A549 (cell line): ENCODE results near the gene STK33.

ENCODE experiments used
- ESRRA ChIP-seq: fragments of 150-350 bp; IDR thresholded peaks from 2 replicates; pipeline ENCODE4 v1.6.1; 2014; ENCODE audit warnings: mild to moderate bottlenecking, low read length, borderline replicate concordance
- HDAC2 ChIP-seq: fragments of 200-600 bp; sonication (generic); IDR thresholded peaks from 2 replicates; pipeline ENCODE4 v1.6.1; 2016
- HOXB13 ChIP-seq: fragments of 250-450 bp; sonication (Bioruptor Pico); IDR thresholded peaks from 2 replicates; pipeline ENCODE4 v1.5.0; 2020; ENCODE audit warnings: low read depth, mild to moderate bottlenecking, moderate library complexity
- PHF8 ChIP-seq: fragments of 200-600 bp; sonication (generic); IDR thresholded peaks from 2 replicates; pipeline ENCODE4 v1.6.1; 2016; ENCODE audit warnings: low read depth, mild to moderate bottlenecking, antibody characterized with exemption, moderate library complexity, borderline replicate concordance
- POLR2A ChIP-seq: IDR thresholded peaks from 2 replicates; pipeline ENCODE4 v1.6.1; 2012; ENCODE audit warnings: mild to moderate bottlenecking, low read length
- RAD21 ChIP-seq, 2 experiments: fragments of >200 bp in 1 of 2; sonication (Bioruptor Twin) in 1 of 2; formaldehyde crosslinking in 1 of 2; IDR thresholded peaks in 1 of 2; conservative IDR thresholded peaks in 1 of 2; 2 replicates in 1 of 2; 3 replicates in 1 of 2; pipeline ENCODE4 v1.6.1; 2012 to 2018; ENCODE audit warnings: inconsistent platforms in 1 of 2
- SMC3 ChIP-seq: fragments of >200 bp; sonication (Bioruptor Twin); formaldehyde crosslinking; IDR thresholded peaks from 3 replicates; pipeline ENCODE4 v1.6.1; 2018; ENCODE audit warnings: inconsistent platforms
- TF ChIP-seq, protein P1 (sequence below): fragments of 450-650 bp; IDR thresholded peaks from 2 replicates; pipeline ENCODE4 v1.6.1; 2014; ENCODE audit warnings: antibody characterized with exemption
- TF ChIP-seq, protein P2 (sequence below): fragments of >200 bp; sonication (Bioruptor Twin); formaldehyde crosslinking; IDR thresholded peaks from 3 replicates; pipeline ENCODE4 v1.5.1; 2016

DNA sequence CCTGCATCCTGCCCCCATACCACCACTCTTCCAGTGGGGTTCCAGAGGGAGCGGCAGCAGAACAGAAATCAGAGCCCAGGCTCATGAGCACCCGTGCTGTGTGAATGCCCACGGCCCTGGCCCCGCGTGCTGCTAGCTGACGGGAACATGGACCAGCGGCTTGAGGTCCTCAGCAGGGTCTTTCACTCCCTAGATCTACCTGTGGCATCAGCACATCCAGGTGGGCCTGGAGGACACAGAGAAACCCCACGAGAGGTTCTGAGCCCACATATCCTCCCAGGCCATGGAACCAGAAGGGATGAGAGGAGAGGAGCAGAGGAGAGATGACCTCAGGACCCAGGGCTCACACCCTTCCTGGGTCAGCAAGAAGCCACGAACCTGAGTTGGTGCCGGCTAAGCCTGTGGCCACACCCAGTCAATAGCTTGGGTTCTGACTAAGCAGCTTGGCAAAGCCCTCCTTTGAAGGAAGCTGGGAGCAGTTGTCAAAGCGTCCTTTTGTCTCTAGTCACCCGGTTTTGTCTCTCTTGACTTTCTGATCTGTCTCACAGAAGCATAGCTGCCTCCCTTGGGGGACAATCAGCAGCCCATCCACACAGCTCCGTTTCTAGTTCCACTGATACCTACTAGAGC, 241.0 kb downstream of the STK33 start:
- TF ChIP-seq RAD21 (conservative IDR thresholded peaks at IDR 0.05 in 1 of 2, IDR thresholded peaks at IDR 0.05 in 1 of 2) (no peak), ESRRA (no peak), HDAC2 (no peak), POLR2A (no peak), PHF8 (no peak), HOXB13 (CRISPR knock-in tag) (no peak), SMC3 (no peak)
- TF ChIP-seq, protein P1, sequence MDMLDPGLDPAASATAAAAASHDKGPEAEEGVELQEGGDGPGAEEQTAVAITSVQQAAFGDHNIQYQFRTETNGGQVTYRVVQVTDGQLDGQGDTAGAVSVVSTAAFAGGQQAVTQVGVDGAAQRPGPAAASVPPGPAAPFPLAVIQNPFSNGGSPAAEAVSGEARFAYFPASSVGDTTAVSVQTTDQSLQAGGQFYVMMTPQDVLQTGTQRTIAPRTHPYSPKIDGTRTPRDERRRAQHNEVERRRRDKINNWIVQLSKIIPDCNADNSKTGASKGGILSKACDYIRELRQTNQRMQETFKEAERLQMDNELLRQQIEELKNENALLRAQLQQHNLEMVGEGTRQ = no peak
- TF ChIP-seq, protein P2, sequence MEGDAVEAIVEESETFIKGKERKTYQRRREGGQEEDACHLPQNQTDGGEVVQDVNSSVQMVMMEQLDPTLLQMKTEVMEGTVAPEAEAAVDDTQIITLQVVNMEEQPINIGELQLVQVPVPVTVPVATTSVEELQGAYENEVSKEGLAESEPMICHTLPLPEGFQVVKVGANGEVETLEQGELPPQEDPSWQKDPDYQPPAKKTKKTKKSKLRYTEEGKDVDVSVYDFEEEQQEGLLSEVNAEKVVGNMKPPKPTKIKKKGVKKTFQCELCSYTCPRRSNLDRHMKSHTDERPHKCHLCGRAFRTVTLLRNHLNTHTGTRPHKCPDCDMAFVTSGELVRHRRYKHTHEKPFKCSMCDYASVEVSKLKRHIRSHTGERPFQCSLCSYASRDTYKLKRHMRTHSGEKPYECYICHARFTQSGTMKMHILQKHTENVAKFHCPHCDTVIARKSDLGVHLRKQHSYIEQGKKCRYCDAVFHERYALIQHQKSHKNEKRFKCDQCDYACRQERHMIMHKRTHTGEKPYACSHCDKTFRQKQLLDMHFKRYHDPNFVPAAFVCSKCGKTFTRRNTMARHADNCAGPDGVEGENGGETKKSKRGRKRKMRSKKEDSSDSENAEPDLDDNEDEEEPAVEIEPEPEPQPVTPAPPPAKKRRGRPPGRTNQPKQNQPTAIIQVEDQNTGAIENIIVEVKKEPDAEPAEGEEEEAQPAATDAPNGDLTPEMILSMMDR = no peak
